Naive thymus-derived CD8-positive, alpha-beta T cell (primary cell): Measurements from ENCODE around the gene B4GALT7. TPM values are rescaled to one million over a fixed set of nuclear protein-coding genes. Genes with fewer than 3 reads are reported as not detected.
"Not testable (repeated sequence)": the region's sequence is repeated elsewhere in the genome, so short reads cannot be mapped to it uniquely, and the experiment has no call there.

Experiments used
- ATAC-seq, 2 donors: fragments of 150-1000 bp; cut with Tn5 transposase in 1 of 2; sonication (Bioruptor Pico), chemical (Tn5 transposase) in 1 of 2; 1 replicate in 1 of 2; 2 replicates in 1 of 2; pipeline ENCODE4 v1.10.0; 2021; ENCODE audit warnings: mild to moderate bottlenecking in 2 of 2, moderate library complexity in 2 of 2
- POLR2A ChIA-PET: fragments of 350-600 bp; sonication (Branson Sonifier 250); formaldehyde crosslinking; loops from one replicate; lab custom pipeline; 2021; ENCODE audit warnings: antibody characterized with exemption; lab: Charles Lee
- DNase-seq, 10 donors: peaks; one replicate each; pipeline versions ENCODE4 v3.0.0 to v3.0.0-alpha.2; 2020 to 2022
- H3K27ac Mint-ChIP-seq, 10 donors: one replicate each; pipeline ENCODE4 v1.8.0; 2020 to 2022; ENCODE audit warnings: mild to moderate bottlenecking in 10 of 10, mixed read lengths in 10 of 10, moderate library complexity in 4 of 10, inconsistent platforms in 1 of 10
- H3K27me3 Mint-ChIP-seq, 5 donors: one replicate each; pipeline ENCODE4 v1.8.0; 2021 to 2022; ENCODE audit warnings: mixed read lengths in 5 of 5
- H3K36me3 Mint-ChIP-seq, 3 donors: one replicate each; pipeline ENCODE4 v1.8.0; 2020 to 2022; ENCODE audit warnings: mixed read lengths in 3 of 3, mild to moderate bottlenecking in 2 of 3, inconsistent platforms in 1 of 3
- H3K4me1 Mint-ChIP-seq, 4 donors: one replicate each; pipeline ENCODE4 v1.8.0; 2021 to 2022; ENCODE audit warnings: mixed read lengths in 4 of 4
- H3K4me3 Mint-ChIP-seq, 10 donors: one replicate each; pipeline ENCODE4 v1.8.0; 2020 to 2022; ENCODE audit warnings: mild to moderate bottlenecking in 10 of 10, mixed read lengths in 10 of 10, moderate library complexity in 6 of 10, inconsistent platforms in 1 of 10
- H3K9me3 Mint-ChIP-seq, 9 donors: one replicate each; pipeline ENCODE4 v1.8.0; 2020 to 2022; ENCODE audit warnings: mixed read lengths in 9 of 9, mild to moderate bottlenecking in 3 of 9, inconsistent platforms in 1 of 9, moderate library complexity in 1 of 9
- polyA plus RNA-seq, 3 donors: library from polyadenylated mRNA; unstranded; fragments of 300-500 nt; fragmentation: Illumina TruSeq; gene quantifications; one replicate each; pipeline ENCODE4 v1.2.3, GENCODE V29; 2021
- total RNA-seq, 8 experiments: library from RNA in 2 of 8; stranded (reverse) in 2 of 8; gene quantifications; one replicate each; pipeline ENCODE4 v1.2.3 and lab custom pipeline; 2021 to 2026

B4GALT7 gene
- total and polyA plus RNA-seq, 5 experiments from 2014 or later: 14.8 to 39.3 (median 21.1) TPM

DNA sequence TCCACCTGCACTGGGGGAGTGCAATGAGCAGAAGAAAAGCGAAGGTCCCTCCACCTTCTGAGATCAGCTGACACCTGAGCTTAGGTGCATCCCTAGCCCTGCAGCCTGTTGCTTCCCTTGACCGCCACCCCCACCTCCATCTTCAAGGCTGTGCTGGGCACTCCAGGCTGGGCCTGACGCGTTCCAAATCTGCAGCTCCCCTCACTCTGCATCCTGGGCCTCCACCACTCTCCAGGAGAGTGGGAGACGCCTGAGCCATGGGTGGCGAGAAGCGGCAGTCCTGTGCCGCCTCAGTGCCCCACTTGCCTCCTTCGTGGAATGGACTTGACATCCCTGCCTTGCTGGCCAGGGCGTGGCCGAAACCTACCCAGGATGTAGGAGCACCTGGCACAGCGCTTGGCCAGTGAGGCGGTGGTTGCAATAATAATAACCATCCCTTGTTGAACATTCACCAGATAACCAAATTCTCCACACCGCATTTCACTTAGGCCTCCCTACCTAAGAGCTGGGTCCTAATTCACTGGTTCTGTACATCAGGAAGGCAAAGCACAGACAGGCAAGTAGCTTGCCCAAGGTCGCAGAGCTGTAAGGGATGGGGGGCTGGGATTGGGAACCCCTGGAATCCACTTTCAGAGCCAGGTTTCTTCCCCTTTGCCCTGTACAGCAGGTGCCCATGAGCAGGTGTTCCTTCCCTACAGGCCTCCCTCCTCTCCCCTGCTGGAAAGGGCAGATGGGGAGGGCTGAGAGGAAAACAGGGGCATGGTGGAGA, 11.7 kb downstream of the B4GALT7 start:
- H3K4me3 Mint-ChIP-seq: no peak overlapping the region
- H3K4me1 Mint-ChIP-seq: peaks cover 7 to 17% (median 9%) of the 10 kb centered on the region in 4 donors
- H3K27me3 Mint-ChIP-seq: no peaks in the 10 kb centered on the region
- peak overlapping the region in 6 of 10 donors; percentile 24 to 88 (median 66) for H3K27ac Mint-ChIP-seq
- POLR2A ChIA-PET: no interaction called here
- no peaks in the 10 kb centered on the region for H3K9me3 Mint-ChIP-seq
- H3K36me3 Mint-ChIP-seq: peaks cover 0 to 14% (median 0%) of the 10 kb centered on the region in 3 donors
- DNase-seq (no peak), ATAC-seq (no peak)

- peaks cover 0 to 19% (median 0%) of the 10 kb centered on the region in 3 donors for H3K36me3 Mint-ChIP-seq
- DNase-seq (no peak), ATAC-seq (no peak)
- peak overlapping the region in 7 of 10 donors; percentile 7 to 88 (median 60) for H3K27ac Mint-ChIP-seq
- H3K4me3 Mint-ChIP-seq: no peak overlapping the region
- H3K4me1 Mint-ChIP-seq: peaks cover 3 to 12% (median 5%) of the 10 kb centered on the region in 4 donors
- POLR2A ChIA-PET: no interaction called here
- no peaks in the 10 kb centered on the region for H3K27me3 Mint-ChIP-seq
- no peaks in the 10 kb centered on the region for H3K9me3 Mint-ChIP-seq
Observed at GRCh38 chr5:177612215-177612673, 12.3 kb downstream of the B4GALT7 start.

GRCh38 chr5:177620560-177620959, 20.6 kb downstream of the B4GALT7 start:
- no peak for ATAC-seq
- DNase-seq: no peak
- Mint-ChIP-seq H3K4me3 (no peak overlapping the region), H3K27me3 (no peaks in the 10 kb centered on the region), H3K4me1 (peaks cover 0 to 3% (median 1%) of the 10 kb centered on the region in 4 donors), H3K9me3 (no peaks in the 10 kb centered on the region), H3K36me3 (peaks cover 0 to 86% (median 21%) of the 10 kb centered on the region in 3 donors), H3K27ac (no peak overlapping the region)
- POLR2A ChIA-PET: no interaction called here

- H3K27me3 Mint-ChIP-seq, H3K4me1 Mint-ChIP-seq, DNase-seq, H3K27ac Mint-ChIP-seq, ATAC-seq, POLR2A ChIA-PET, H3K9me3 Mint-ChIP-seq, H3K4me3 Mint-ChIP-seq: not testable (repeated sequence)
- H3K36me3 Mint-ChIP-seq: peaks cover 0 to 70% (median 9%) of the 10 kb centered on the region in 3 donors
Observed at GRCh38 chr5:177624172-177624571, 24.2 kb downstream of the B4GALT7 start.

- POLR2A ChIA-PET, H3K4me1 Mint-ChIP-seq, H3K27ac Mint-ChIP-seq, ATAC-seq, H3K27me3 Mint-ChIP-seq, DNase-seq, H3K4me3 Mint-ChIP-seq, H3K9me3 Mint-ChIP-seq: not testable (repeated sequence)
- H3K36me3 Mint-ChIP-seq: peaks cover 0 to 21% (median 0%) of the 10 kb centered on the region in 3 donors
Observed at GRCh38 chr5:177630186-177630585, 30.3 kb downstream of the B4GALT7 start.

GRCh38 chr5:177634912-177635311, 35.0 kb downstream of the B4GALT7 start:
- H3K27ac Mint-ChIP-seq, H3K9me3 Mint-ChIP-seq, DNase-seq, H3K27me3 Mint-ChIP-seq, H3K4me1 Mint-ChIP-seq, ATAC-seq, H3K4me3 Mint-ChIP-seq, POLR2A ChIA-PET, H3K36me3 Mint-ChIP-seq: not testable (repeated sequence)

DNA sequence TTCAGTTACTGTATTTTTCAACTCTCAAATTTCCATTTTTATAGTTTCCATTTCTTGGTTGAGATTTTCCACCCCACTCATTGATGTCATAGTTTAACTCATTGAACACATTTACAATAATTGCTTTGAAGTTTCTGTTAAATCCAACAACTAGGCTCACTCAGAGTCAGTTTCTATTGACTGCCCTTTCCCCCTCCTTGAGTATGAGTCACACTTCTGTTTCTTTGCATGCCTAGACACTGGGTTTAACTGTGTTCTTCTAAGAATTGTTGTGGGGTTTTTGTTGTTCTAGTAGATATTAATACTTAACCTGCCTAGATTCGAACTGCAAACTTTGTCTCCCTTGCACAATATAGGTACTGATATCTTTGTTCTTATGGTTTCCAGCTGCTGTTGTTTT, 45.5 kb downstream of the B4GALT7 start:
- H3K36me3 Mint-ChIP-seq: peaks cover 5 to 22% (median 8%) of the 10 kb centered on the region in 3 donors
- ATAC-seq, H3K9me3 Mint-ChIP-seq, DNase-seq, H3K4me3 Mint-ChIP-seq, POLR2A ChIA-PET, H3K27me3 Mint-ChIP-seq, H3K4me1 Mint-ChIP-seq, H3K27ac Mint-ChIP-seq: not testable (repeated sequence)

DNA sequence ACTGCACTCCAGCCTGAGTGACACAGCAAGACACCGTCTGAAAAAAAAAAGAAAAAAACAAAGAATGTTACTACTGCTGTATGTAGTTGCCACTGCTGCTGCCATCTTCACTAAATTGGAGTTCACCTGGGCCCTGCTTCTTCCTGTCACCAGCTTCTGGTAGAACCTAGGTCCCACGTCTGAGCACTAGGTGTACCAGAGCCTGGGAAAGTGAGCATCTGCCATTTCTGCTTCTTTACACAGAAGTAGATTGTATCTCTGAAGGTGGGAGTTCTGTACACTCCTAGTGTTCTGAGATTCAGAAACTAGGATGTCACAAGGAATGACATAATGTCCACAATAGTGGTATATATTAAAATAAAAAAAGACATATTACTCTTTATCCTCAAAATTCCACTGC, 51.3 kb downstream of the B4GALT7 start:
- ATAC-seq, H3K27me3 Mint-ChIP-seq, DNase-seq, H3K4me3 Mint-ChIP-seq, H3K9me3 Mint-ChIP-seq, H3K4me1 Mint-ChIP-seq, H3K27ac Mint-ChIP-seq, POLR2A ChIA-PET: not testable (repeated sequence)
- H3K36me3 Mint-ChIP-seq: peaks cover 0 to 16% (median 3%) of the 10 kb centered on the region in 3 donors

DNA sequence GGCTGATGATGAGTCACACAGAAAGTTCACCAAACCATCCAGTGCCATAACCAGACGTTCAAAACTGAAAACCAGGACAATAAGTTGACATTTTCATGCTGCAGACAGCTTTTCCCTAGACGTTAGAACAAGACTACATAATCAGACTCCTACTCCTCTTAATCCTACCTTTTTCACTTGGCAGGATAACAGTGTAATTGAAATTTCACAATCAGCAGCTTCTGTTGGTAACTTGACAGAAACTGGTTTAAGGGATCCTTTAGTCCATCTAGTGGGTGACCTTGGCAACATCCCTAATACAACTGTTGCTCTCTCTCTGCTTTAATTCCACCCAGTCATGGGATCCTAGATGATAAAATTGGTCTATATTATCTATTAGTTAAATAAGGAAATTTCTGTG, 57.9 kb downstream of the B4GALT7 start:
- H3K27me3 Mint-ChIP-seq, H3K27ac Mint-ChIP-seq, H3K9me3 Mint-ChIP-seq, H3K36me3 Mint-ChIP-seq, POLR2A ChIA-PET, H3K4me3 Mint-ChIP-seq, ATAC-seq, DNase-seq: not testable (repeated sequence)
- peaks cover 11 to 16% (median 13%) of the 10 kb centered on the region in 4 donors for H3K4me1 Mint-ChIP-seq

GRCh38 chr5:177658542-177658941, 58.6 kb downstream of the B4GALT7 start:
- ATAC-seq, H3K4me3 Mint-ChIP-seq, POLR2A ChIA-PET, H3K27me3 Mint-ChIP-seq, DNase-seq, H3K27ac Mint-ChIP-seq, H3K36me3 Mint-ChIP-seq, H3K9me3 Mint-ChIP-seq: not testable (repeated sequence)
- peaks cover 11 to 16% (median 14%) of the 10 kb centered on the region in 4 donors for H3K4me1 Mint-ChIP-seq

Other genes with a start within 250 kb of the B4GALT7 start
- gene LMAN2, start 248.5 kb upstream of the B4GALT7 start, total RNA-seq: 10 to 100 TPM; 77.1 to 89.0 TPM
- gene LMAN2, start 248.5 kb upstream of the B4GALT7 start, polyA plus RNA-seq: 100 to 1,000 TPM; 212 to 243 (median 242) TPM
- 100 to 1,000 TPM; 117 to 122 TPM for gene RGS14, start 242.2 kb upstream of the B4GALT7 start, total RNA-seq
- 10 to 100 TPM; 40.9 to 89.3 (median 45.9) TPM for gene RGS14, start 242.2 kb upstream of the B4GALT7 start, polyA plus RNA-seq
- gene SLC34A1, start 215.7 kb upstream of the B4GALT7 start, total RNA-seq: under 1 TPM; 0.16 to 0.25 TPM
- gene SLC34A1, start 215.7 kb upstream of the B4GALT7 start, polyA plus RNA-seq: not detected
- gene PFN3, start 199.5 kb upstream of the B4GALT7 start, total RNA-seq: not detected
- not detected for gene PFN3, start 199.5 kb upstream of the B4GALT7 start, polyA plus RNA-seq
- not detected for gene F12, start 190.6 kb upstream of the B4GALT7 start, total RNA-seq
- gene F12, start 190.6 kb upstream of the B4GALT7 start, polyA plus RNA-seq: under 1 TPM; 0.21 to 0.26 (median 0.25) TPM
- gene GRK6, start 173.5 kb upstream of the B4GALT7 start, total RNA-seq: 100 to 1,000 TPM; 176 to 181 TPM
- 100 to 1,000 TPM in 2 of 3 donors, 10 to 100 TPM in 1; 83.1 to 204 (median 104) TPM for gene GRK6, start 173.5 kb upstream of the B4GALT7 start, polyA plus RNA-seq
- 1 to 10 TPM; 7.6 to 7.7 TPM for gene PRR7, start 153.3 kb upstream of the B4GALT7 start, total RNA-seq
- 10 to 100 TPM; 14.6 to 21.6 (median 20.6) TPM for gene PRR7, start 153.3 kb upstream of the B4GALT7 start, polyA plus RNA-seq
- 10 to 100 TPM; 57.0 to 62.9 TPM for gene DBN1, start 126.5 kb upstream of the B4GALT7 start, total RNA-seq
- 10 to 100 TPM; 20.5 to 25.3 (median 21.8) TPM for gene DBN1, start 126.5 kb upstream of the B4GALT7 start, polyA plus RNA-seq
- gene PDLIM7, start 102.5 kb upstream of the B4GALT7 start, total RNA-seq: 10 to 100 TPM; 16.7 to 19.1 TPM
- 1 to 10 TPM; 4.3 to 5.8 (median 5.3) TPM for gene PDLIM7, start 102.5 kb upstream of the B4GALT7 start, polyA plus RNA-seq
- 1 to 10 TPM; 3.7 to 3.8 TPM for gene DOK3, start 90.3 kb upstream of the B4GALT7 start, total RNA-seq
- under 1 TPM in 1 of 3 donors, not detected in 2; 0.22 TPM for gene DOK3, start 90.3 kb upstream of the B4GALT7 start, polyA plus RNA-seq
- gene DDX41, start 83.2 kb upstream of the B4GALT7 start, total RNA-seq: 10 to 100 TPM; 84.0 to 86.4 TPM
- 10 to 100 TPM; 29.0 to 54.4 (median 43.0) TPM for gene DDX41, start 83.2 kb upstream of the B4GALT7 start, polyA plus RNA-seq
- gene FAM193B, start 45.6 kb upstream of the B4GALT7 start, total RNA-seq: 100 to 1,000 TPM; 214 to 225 TPM
- gene FAM193B, start 45.6 kb upstream of the B4GALT7 start, polyA plus RNA-seq: 1 to 10 TPM; 1.6 to 5.5 (median 3.4) TPM
- 10 to 100 TPM; 61.5 to 63.1 TPM for gene TMED9, start 7.9 kb upstream of the B4GALT7 start, total RNA-seq
- 100 to 1,000 TPM in 1 of 3 donors, 10 to 100 TPM in 2; 89.0 to 121 (median 93.8) TPM for gene TMED9, start 7.9 kb upstream of the B4GALT7 start, polyA plus RNA-seq
- 100 to 1,000 TPM; 116 to 117 TPM for gene FAM153A, start 182.8 kb downstream of the B4GALT7 start, total RNA-seq
- gene FAM153A, start 182.8 kb downstream of the B4GALT7 start, polyA plus RNA-seq: 1 to 10 TPM in 2 of 3 donors, under 1 TPM in 1; 0.60 to 1.8 (median 1.6) TPM